Epithelial cell of esophagus (primary cell): ENCODE results near the gene TREX2.

Experiments used
- DNase-seq: peaks from one replicate; pipeline ENCODE4 v3.0.0; 2010; ENCODE audit warnings: low read depth
- H3K4me3 ChIP-seq: 2 replicates; pipeline ENCODE4 v1.5.1; 2011; ENCODE audit warnings: mild to moderate bottlenecking, low read length, control low read depth
- TF ChIP-seq, protein P1 (sequence below): IDR thresholded peaks from 2 replicates; pipeline ENCODE4 v1.5.1; 2011; ENCODE audit warnings: low read depth, mild to moderate bottlenecking, low read length, control low read depth, inconsistent platforms; ENCODE audit not compliant: insufficient read depth; ENCODE audit errors: missing control alignments

Gene TREX2

GRCh38 chrX:153416781-153417450 is 28.9 kb downstream of the TREX2 start:
- H3K4me3 ChIP-seq = no peak overlapping the region
- DNase-seq = no peak
- TF ChIP-seq, protein P1, sequence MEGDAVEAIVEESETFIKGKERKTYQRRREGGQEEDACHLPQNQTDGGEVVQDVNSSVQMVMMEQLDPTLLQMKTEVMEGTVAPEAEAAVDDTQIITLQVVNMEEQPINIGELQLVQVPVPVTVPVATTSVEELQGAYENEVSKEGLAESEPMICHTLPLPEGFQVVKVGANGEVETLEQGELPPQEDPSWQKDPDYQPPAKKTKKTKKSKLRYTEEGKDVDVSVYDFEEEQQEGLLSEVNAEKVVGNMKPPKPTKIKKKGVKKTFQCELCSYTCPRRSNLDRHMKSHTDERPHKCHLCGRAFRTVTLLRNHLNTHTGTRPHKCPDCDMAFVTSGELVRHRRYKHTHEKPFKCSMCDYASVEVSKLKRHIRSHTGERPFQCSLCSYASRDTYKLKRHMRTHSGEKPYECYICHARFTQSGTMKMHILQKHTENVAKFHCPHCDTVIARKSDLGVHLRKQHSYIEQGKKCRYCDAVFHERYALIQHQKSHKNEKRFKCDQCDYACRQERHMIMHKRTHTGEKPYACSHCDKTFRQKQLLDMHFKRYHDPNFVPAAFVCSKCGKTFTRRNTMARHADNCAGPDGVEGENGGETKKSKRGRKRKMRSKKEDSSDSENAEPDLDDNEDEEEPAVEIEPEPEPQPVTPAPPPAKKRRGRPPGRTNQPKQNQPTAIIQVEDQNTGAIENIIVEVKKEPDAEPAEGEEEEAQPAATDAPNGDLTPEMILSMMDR = no peak

- TF ChIP-seq, protein P1 = no peak
- DNase-seq = no peak
Observed at GRCh38 chrX:153414856-153415510, 30.9 kb downstream of the TREX2 start.

GRCh38 chrX:153413731-153414130 is 32.1 kb downstream of the TREX2 start:
- no peak for DNase-seq
- no peak overlapping the region for H3K4me3 ChIP-seq

More at GRCh38 chrX:153414856-153415510, 30.9 kb downstream of the TREX2 start:
- H3K4me3 ChIP-seq = no peak overlapping the region

GRCh38 chrX:153412746-153413720 is 32.8 kb downstream of the TREX2 start:
- no peak overlapping the region for H3K4me3 ChIP-seq
- TF ChIP-seq, protein P1 = no peak
- no peak for DNase-seq

More at GRCh38 chrX:153413731-153414130, 32.1 kb downstream of the TREX2 start:
- TF ChIP-seq, protein P1 = no peak

- TF ChIP-seq, protein P1 = no peak
- DNase-seq = peak; percentile 23
- no peak overlapping the region for H3K4me3 ChIP-seq
Observed at GRCh38 chrX:153411988-153412574, 33.8 kb downstream of the TREX2 start.

DNA sequence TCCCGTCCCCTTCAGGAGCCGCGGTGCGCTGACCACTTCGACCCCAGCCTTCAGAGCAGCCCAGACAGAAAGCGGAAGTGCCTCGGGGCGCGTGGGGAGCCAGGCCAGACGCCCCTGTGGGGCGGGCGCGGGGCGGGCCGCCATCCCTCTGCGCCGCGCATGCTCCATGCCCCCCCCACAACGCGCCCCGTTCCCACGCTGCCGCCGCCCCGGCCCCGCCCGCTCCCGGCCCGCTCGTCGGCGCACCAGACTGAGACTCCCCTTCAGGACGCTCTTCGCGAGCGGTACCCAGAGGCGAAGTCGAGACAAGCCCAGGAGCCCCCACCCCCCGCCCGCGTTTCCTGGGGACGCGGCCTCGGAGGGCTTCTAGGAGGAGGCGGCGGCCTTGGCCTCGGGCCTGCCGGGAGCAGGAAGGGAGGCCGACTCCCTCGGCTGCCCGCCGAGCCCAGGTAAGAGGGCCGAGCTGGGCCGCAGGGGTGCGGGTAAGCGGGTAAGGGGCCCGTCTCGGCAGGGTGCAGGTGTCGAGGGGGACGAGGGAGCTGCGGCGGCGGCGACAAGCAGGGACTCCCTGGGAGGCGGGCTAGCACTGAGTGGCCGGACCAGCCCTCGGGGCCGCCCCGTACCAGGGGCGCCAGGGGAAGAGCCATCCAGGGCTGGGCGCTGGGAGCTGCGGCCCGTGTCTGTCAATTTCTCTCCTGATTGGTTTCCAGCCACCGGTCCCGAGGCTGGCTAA is 34.4 kb downstream of the TREX2 start, which contains the start of gene ZFP92:
Gene ZFP92, plus strand, starts transcription at position 218 of the 733 bp plus-strand sequence. CDS start 6,851 bp downstream, outside the sequence.
- DNase-seq = no peak
- peak within 1 kb of the TSS; percentile 11 for H3K4me3 ChIP-seq
- TF ChIP-seq, protein P1 = no peak
